ENCODE measurements around the gene TNKS2. TPM values are rescaled to one million over a fixed set of nuclear protein-coding genes. Genes with fewer than 3 reads are reported as not detected.
"Not testable (repeated sequence)": the region's sequence is repeated elsewhere in the genome, so short reads cannot be mapped to it uniquely, and the experiment has no call there.

TNKS2 gene
- total RNA-seq, 2 donors from 2014 or later: 41.6 to 44.9 TPM

DNA sequence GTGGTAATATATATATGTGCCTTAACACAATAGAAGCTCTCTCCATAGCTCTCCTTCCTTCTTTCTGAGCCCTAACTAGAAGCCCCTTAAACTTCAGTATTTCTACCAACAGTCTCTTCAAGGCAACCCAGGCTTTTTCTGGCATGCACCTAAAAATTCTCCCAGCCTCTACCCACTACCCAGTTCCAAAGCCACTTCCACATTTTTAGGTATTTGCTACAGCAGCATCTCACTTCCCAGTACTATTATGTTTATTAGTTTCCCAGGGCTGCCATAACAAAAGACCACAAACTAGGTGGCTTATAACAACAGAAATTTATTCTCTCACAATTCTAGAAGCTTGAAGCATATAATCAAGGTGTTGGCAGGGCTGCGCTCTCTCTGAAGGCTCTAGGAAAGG is 15.7 kb upstream of the TNKS2 start:
- DNase-seq (ENCODE audit: low spot score in 2 of 2) (no peak), ATAC-seq (no peak)
- Mint-ChIP-seq H3K27ac (no peak overlapping the region), H3K36me3 (no peaks in the 10 kb centered on the region), H3K9me3 (no peaks in the 10 kb centered on the region)

DNA sequence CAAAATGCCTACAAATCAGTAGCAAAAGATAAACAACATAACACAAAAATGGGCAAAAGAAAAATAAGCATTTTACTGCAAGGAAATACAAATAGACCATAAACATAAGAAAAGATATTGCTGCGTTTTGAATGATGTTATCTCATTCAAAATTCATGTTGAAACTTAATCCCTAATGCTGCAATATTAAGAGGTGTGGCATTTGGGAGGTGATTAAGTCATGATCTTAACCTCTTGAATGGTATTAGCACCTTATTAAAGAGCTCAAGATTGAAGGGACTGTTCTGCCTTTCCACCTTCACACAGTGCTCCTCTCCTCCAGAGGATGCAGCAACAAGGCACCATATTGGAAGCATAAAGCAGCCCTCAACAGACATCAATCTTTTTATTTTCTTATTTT is 12.4 kb upstream of the TNKS2 start:
- H3K36me3 Mint-ChIP-seq: no peaks in the 10 kb centered on the region
- ATAC-seq (no peak), DNase-seq (ENCODE audit: low spot score in 2 of 2) (no peak)
- H3K27ac Mint-ChIP-seq: no peak overlapping the region
- no peaks in the 10 kb centered on the region for H3K9me3 Mint-ChIP-seq

DNA sequence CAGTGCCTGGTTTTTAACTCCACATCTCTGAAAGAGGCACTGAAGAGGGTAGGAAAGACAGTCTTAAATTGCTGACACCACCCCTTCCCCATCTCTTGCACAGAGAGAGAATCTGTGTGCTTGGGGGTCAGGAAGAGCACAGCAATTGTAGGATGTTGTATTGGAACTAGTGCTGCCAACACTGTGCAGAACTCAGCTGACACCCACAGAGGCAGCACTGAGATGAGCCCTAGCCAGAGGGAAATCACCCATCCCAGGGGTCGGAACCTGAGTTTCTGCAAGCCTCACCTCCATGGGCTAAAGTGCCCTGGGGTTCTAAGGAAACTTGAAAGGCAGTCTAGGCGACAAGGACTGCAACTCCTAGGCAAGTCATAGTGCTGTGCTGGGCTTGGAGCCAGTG is 11.0 kb upstream of the TNKS2 start:
- DNase-seq (ENCODE audit: low spot score in 2 of 2): no peak
- Mint-ChIP-seq H3K9me3 (no peaks in the 10 kb centered on the region), H3K36me3 (no peaks in the 10 kb centered on the region), H3K27ac (no peak overlapping the region)
- ATAC-seq: no peak

DNA sequence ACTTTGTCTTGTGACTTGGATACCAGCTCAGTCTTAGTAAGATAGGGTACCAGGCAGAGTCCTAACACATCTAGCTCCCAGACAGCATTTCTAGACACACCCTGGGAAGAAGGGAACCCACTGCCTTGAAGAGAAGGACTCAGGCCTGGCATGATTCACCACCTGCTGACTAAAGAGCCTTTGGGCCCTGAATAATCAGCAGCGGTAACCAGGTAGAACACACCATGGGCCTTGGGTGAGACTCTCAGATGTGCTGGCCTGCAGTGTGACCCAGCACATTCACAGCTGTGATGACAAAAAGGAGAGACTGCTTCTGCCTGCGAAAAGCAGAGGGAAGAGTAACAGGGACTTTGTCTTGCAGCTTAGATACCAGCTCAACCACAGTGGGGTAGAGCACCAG is 10.4 kb upstream of the TNKS2 start:
- no peak for ATAC-seq
- Mint-ChIP-seq H3K27ac (no peak overlapping the region), H3K9me3 (no peaks in the 10 kb centered on the region), H3K36me3 (no peaks in the 10 kb centered on the region)
- DNase-seq (ENCODE audit: low spot score in 2 of 2): no peak

DNA sequence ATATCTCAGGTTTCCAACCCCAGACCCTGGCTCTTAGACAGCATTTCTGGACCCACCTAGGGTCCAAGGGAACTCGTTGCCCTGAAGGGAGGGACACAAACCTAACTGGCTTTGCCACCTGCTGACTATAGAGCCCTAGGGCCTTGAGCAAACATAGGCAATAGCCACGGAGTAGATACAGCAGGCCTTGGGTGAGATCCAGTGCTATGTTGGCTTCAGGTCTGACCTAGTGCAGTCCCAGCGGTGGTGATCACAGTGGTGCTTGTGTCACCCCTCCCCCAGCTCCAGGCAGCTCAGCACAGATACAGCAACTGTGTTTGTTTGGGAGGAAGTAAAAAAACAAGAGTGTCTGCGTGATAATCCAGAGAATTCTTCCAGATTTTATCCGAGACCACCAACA is 9.7 kb upstream of the TNKS2 start:
- DNase-seq (ENCODE audit: low spot score in 2 of 2): no peak
- Mint-ChIP-seq H3K9me3 (no peaks in the 10 kb centered on the region), H3K27ac (no peak overlapping the region), H3K36me3 (no peaks in the 10 kb centered on the region)
- no peak for ATAC-seq

DNA sequence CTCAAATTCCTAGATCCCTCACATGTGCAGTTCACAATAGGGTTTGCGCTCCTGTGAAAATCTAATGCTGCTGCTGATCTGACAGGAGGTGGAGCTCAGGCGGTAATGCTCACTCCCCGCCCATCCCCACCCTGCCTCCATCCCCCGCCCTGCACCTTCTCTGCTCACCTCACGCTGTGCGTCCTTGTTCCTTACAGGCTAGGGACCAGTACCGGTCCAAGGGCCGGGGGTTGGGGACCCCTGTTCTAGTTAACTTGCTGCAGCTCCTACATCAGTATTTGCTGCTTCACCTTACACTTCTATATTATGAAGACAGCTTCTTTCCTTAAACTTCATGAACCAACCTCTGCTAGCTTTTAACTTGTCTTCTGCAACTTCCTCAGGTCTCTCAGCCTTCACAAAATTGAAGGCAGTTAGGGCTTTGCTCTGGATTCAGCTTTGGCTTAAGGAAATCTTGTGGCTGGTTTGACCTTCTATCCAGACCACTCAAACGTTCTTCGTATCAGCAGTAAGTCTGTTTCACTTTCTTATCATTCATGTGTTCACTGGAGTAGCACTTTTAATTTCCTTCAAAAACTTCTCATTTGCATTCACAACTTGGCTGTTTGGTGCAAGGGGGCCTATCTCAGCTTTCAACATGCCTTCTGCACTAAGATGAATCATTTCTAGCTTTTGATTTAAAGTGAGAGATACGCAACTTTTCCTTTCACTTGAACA is 1.7 kb upstream of the TNKS2 start:
- Mint-ChIP-seq H3K9me3 (no peaks in the 10 kb centered on the region), H3K27ac (peak overlapping the region; percentile 95 to 99), H3K36me3 (peaks cover 22 to 29% of the 10 kb centered on the region in 2 donors)
- DNase-seq (ENCODE audit: low spot score in 2 of 2): peak in 1 of 2 donors; percentile 46
- ATAC-seq: peak; percentile 57 to 67

DNA sequence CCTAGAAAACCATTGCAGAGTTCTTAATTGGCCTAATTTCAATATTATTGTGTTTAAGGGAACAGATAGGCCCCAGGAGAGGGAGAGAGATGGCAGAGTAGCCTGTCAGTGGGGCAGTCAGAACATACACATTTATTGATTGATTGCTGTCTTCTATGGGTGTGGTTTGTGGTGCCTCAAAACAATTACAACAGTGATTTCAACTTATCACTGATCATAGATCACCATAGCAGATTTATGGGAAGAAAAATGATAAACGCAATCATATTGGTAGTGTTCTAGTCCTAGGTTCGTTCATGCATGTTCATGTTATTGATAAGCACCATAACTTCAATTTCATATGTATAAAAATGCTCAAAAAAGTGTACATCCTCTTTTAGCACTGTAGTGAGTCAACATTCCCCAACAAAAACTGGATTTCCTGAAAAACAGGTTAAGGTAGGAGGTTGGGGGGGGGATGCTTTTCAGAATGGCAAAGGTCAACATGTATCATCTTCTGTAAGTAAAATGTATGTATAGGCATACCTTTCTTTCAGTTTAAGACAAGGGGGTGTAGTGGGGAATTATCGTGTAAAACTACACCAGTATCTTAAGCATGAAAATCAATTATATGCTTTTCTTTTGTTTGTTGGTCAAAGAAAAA is 1.1 kb upstream of the TNKS2 start:
- ATAC-seq: no peak

DNA sequence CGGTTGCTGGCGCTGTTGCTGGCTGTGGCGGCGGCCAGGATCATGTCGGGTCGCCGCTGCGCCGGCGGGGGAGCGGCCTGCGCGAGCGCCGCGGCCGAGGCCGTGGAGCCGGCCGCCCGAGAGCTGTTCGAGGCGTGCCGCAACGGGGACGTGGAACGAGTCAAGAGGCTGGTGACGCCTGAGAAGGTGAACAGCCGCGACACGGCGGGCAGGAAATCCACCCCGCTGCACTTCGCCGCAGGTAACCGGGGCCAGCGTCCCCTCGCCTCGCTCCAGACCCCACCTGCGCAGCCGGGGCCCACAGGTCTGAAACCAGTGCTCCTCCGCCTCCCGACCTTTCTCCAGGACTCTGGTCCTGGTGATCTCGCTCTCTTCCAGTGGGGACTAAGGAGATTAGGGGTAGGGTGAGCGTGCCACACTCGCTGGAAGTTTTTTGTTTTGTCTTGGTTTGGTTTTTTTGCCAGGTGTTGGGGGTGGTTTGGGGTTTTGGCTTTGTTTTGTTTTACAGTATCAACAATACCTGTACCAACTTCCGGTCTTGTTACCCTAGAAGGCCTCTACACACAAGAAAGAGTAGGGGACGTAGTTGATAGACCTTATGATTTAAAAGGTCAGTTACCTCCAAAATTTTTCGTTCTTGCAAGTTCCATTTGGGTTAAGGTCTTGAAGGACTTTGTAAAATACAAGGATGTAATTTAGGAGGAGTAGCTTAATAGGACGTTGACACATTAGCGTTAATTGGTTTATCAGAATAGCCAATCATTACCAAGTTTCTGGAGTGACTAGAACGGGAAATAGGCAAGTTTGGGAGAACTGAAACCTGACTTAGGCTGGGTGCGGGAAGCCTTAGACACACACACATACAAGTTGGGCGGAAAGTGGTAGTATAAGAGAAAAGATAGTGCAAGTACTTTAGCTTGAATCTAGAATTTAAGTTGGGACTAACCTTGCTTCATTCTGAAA is 704 bp downstream of the TNKS2 start:
- ATAC-seq (peak; percentile 42), DNase-seq (ENCODE audit: low spot score in 2 of 2) (peak; percentile 52 to 63)
- H3K9me3 Mint-ChIP-seq: no peaks in the 10 kb centered on the region
- peak overlapping the region; percentile 97 to 99 for H3K27ac Mint-ChIP-seq
- peaks cover 22 to 47% of the 10 kb centered on the region in 2 donors for H3K36me3 Mint-ChIP-seq

More for the DNA sequence above, 1.1 kb upstream of the TNKS2 start:
- H3K27ac Mint-ChIP-seq: peak overlapping the region; percentile 95 to 99
- no peaks in the 10 kb centered on the region for H3K9me3 Mint-ChIP-seq
- H3K36me3 Mint-ChIP-seq: peaks cover 22 to 36% of the 10 kb centered on the region in 2 donors
- no peak for DNase-seq (ENCODE audit: low spot score in 2 of 2)

DNA sequence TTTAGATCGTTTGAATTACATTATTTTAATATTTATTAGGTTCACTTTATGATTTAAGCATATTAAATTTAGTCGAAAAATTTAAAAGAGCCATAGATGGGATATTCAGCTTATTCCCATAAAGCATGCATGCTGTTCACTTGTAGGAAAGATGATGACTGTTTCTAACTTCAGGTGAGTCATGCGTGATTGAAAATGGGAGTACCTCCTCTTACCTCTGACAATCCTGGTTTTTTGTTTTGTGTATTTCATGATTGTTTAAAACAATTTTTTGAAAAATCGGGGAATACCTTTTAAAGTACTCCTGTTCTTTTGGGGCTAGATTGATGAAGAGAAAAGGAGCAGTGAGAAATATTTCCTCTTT is 1.4 kb downstream of the TNKS2 start:
- no peaks in the 10 kb centered on the region for H3K9me3 Mint-ChIP-seq
- H3K27ac Mint-ChIP-seq: peak overlapping the region; percentile 97 to 99
- ATAC-seq (peak in 1 of 2 donors; percentile 14), DNase-seq (ENCODE audit: low spot score in 2 of 2) (no peak)
- H3K36me3 Mint-ChIP-seq: peaks cover 22 to 51% of the 10 kb centered on the region in 2 donors

DNA sequence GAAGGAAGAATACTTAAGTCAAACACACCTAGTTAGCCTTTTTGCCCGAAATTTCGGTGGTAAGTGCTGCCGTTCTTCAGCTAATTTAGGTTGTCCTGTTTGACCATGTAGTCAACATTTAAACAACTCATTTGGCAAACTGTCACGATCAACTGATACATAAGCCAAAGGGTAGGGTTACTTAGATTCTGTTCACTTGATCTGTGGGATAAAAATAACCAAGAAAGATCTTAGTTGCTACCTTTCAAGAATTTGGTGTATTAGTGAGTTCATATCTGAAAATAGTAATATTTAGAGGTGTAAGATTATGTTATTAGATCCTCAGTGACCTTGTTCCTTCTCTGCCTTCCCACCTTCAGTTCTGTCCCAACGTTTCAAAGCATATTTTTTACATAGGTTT is 2.0 kb downstream of the TNKS2 start:
- peaks cover 22 to 57% of the 10 kb centered on the region in 2 donors for H3K36me3 Mint-ChIP-seq
- H3K27ac Mint-ChIP-seq: peak overlapping the region; percentile 97 to 99
- H3K9me3 Mint-ChIP-seq: no peaks in the 10 kb centered on the region
- DNase-seq (ENCODE audit: low spot score in 2 of 2): no peak
- no peak for ATAC-seq

DNA sequence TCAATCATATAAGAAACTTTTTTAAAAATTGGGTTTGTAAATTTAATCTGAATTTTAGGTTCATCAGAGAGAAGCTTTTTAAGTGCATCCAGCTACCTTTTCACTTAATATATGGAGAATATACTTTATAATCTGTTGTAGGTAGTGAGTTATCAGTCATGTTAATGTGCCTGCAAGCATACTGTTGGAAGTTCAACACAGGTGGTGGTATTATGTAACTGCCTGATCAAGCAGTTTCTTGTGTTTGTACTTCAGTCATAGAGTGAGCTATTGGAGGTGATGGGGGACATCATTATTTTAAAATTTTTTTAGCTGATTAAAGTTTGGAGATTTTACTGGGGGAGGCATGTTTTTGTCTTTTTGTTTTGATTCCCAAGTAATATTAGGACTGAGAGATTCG is 2.5 kb downstream of the TNKS2 start:
- DNase-seq (ENCODE audit: low spot score in 2 of 2) (no peak), ATAC-seq (no peak)
- H3K36me3 Mint-ChIP-seq: peaks cover 22 to 61% of the 10 kb centered on the region in 2 donors
- no peak overlapping the region for H3K27ac Mint-ChIP-seq
- H3K9me3 Mint-ChIP-seq: no peaks in the 10 kb centered on the region

DNA sequence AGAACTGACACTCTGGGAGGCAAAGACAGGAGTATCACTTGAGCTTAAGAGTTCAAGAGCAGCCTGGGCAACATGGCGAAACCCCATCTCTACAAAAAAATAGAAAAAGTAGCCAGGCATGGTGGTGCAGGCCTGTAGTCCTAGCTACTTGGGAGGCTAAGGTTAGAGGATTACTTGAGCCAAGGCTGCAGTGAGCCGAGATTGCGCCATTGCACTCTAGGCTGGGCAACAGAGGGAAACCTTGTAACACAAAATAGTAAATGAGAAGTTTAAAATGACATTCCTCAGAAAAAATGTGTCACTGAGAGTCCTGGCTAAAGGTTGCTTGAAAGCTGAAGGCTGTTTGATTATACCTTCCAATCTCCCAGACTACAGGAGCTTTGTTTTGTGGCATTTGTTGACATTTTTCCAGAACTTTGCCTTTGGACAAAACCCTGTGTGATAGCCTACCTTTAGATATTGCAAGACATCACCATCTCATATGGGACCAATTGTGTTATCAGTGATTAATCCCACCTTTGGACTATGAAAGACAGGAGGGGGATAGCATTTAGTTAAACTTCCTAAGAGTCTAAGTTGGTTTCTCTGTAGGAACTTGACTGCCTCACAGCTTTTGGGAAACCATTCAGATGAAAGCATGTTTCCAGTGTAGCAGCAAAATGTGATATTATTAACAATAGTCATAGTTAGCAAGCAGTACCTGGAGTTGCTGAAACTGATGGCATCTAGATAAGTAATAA is 5.3 kb downstream of the TNKS2 start:
- Mint-ChIP-seq H3K9me3 (no peaks in the 10 kb centered on the region), H3K36me3 (peaks cover 16 to 76% of the 10 kb centered on the region in 2 donors), H3K27ac (no peak overlapping the region)
- no peak for DNase-seq (ENCODE audit: low spot score in 2 of 2)
- no peak for ATAC-seq

DNA sequence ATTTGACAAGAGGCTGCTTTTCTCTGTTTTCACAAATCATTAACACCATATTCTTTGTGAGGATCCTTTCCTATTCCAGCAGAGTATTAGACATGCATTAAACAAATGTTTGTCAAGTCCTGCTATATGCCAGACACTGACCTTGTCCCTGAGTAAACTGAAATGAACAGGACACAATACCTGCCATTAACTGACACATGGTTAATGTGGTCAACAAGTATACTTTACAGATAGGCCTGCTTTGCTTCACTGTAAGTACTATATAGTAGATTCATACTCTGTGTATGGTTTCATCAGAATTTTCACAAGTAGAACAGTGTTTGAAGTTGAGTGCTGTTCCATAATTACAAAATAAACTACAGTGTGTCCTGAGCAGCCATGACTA is 5.9 kb downstream of the TNKS2 start:
- no peak for ATAC-seq
- no peaks in the 10 kb centered on the region for H3K9me3 Mint-ChIP-seq
- DNase-seq (ENCODE audit: low spot score in 2 of 2): no peak
- no peak overlapping the region for H3K27ac Mint-ChIP-seq
- H3K36me3 Mint-ChIP-seq: peaks cover 11 to 76% of the 10 kb centered on the region in 2 donors

DNA sequence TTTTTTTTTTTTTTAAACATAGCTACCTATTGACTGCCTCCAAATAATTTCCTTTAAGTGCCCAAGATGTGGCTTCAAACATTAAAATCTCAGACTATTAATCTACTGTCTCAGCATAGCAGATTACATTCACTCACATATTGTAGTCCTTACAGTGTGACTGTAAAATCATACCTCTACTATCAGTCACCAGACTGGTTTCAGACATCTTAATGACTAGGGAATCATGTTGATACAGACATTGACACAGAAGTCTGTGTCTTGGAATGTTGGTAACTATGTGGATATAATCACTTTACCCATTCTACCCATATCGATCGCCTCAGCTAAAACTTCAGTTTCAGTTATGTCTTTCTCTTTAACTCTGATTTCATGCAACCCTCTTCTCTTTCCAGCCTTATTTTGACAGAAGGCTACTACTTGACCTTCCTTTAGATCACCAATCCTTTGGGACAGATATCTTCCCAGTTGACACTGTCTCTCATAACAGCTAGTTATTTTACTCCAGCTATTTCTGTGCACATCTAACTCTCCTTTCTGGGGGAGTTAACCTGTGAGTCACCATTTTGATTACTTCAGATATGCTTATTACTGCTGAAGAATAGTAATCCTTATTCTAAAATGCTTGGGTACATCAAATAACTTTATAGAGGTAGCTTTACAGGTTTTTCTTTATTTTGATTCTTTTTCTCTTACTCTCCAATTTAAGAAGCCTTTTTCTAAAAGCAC is 7.0 kb downstream of the TNKS2 start:
- ATAC-seq (peak; percentile 45 to 60), DNase-seq (ENCODE audit: low spot score in 2 of 2) (no peak)
- H3K36me3 Mint-ChIP-seq: peaks cover 0 to 70% of the 10 kb centered on the region in 2 donors
- no peaks in the 10 kb centered on the region for H3K9me3 Mint-ChIP-seq
- H3K27ac Mint-ChIP-seq: peak overlapping the region in 1 of 2 donors; percentile 34

DNA sequence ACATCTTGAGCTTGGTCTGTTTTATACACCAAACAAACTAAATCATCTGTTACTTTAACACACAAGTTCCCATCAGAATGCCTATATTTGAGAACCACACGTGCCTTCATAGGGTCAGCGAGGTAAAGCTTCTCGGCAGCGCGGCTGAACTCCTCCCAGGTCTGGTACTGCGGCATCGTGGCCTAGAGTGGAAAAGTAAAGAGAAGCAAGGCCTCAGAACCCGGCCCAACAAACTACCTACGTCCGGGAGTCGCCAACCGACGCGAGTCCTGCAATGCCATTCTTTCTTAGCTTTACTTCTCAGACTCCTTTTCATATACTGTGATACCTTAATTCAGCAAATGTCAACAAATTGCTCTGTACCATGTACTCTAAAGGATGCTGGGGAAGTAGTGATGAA is 9.0 kb downstream of the TNKS2 start:
- H3K9me3 Mint-ChIP-seq; DNase-seq (ENCODE audit: low spot score in 2 of 2): not testable (repeated sequence)
- H3K27ac Mint-ChIP-seq: peak overlapping the region in 1 of 2 donors; percentile 38
- peak; percentile 53 to 57 for ATAC-seq
- peaks cover 0 to 50% of the 10 kb centered on the region in 2 donors for H3K36me3 Mint-ChIP-seq

DNA sequence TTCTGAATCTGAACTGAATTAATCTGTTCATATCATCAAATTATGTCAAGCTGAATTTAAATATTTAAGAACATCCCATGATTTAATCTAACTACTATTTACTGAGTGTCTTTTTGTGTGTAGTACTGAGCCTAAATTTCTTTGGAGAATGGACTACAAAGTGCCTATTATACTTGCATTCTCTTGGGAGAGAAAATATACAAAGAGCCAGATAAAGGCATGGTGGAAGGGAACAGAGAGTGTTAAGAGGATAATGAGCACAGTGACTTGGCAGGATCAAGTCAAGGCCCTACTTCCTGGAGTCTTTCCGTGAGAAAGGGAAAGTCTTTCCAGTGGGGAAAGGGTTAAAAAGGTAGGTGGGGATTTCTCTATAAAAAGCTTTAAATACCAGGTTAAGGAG is 15.0 kb downstream of the TNKS2 start:
- DNase-seq (ENCODE audit: low spot score in 2 of 2): no peak
- peaks cover 9 to 25% of the 10 kb centered on the region in 2 donors for H3K36me3 Mint-ChIP-seq
- no peak overlapping the region for H3K27ac Mint-ChIP-seq
- no peaks in the 10 kb centered on the region for H3K9me3 Mint-ChIP-seq
- no peak for ATAC-seq

All from activated naive CD4-positive, alpha-beta T cell treated with anti-CD3 and anti-CD28 coated beads, Interleukin-2, amount 50 U/mL, for 72 hours (primary cell).